Stomach (tissue), 9 donors: ENCODE data around the gene SLC27A6. TPM values are rescaled to one million over a fixed set of nuclear protein-coding genes. Genes with fewer than 3 reads are reported as not detected.

Experiments used
- DNase-seq, 2 donors: peaks; one replicate each; pipeline versions ENCODE4 v3.0.0 to v3.0.0-alpha.2; 2013 to 2019
- H3K27ac ChIP-seq, 5 donors: fragments of 200-600 bp in 4 of 5; sonication (generic) in 4 of 5; one replicate each; pipeline ENCODE4 v1.5.1; 2013 to 2019; ENCODE audit warnings: mild to moderate bottlenecking in 1 of 5, moderate library complexity in 1 of 5
- H3K27me3 ChIP-seq, 3 donors: fragments of 200-600 bp; sonication (generic); one replicate each; pipeline ENCODE4 v1.5.1; 2017 to 2019; ENCODE audit warnings: mixed run types in 1 of 3
- H3K36me3 ChIP-seq, 4 donors: fragments of 200-600 bp; sonication (generic); 1 replicate in 3 of 4; 2 replicates in 1 of 4; pipeline ENCODE4 v1.5.1; 2016 to 2019
- H3K4me1 ChIP-seq, 4 donors: fragments of 200-600 bp; sonication (generic); one replicate each; pipeline ENCODE4 v1.5.1; 2016 to 2019
- H3K4me3 ChIP-seq, 4 donors: fragments of 200-600 bp; sonication (generic) in 3 of 4; one replicate each; pipeline ENCODE4 v1.5.1; 2016 to 2019; ENCODE audit warnings: mild to moderate bottlenecking in 1 of 4
- H3K9me3 ChIP-seq, 4 donors: fragments of 200-600 bp; sonication (generic); one replicate each; pipeline ENCODE4 v1.5.1; 2016 to 2019
- CTCF ChIP-seq, 7 experiments: fragments of 450-650 bp in 4 of 7; fragments of 200-600 bp in 3 of 7; sonication (generic) in 3 of 7; IDR thresholded peaks; one replicate each; pipeline ENCODE4 v1.5.1; 2016 to 2019; ENCODE audit warnings: antibody characterized with exemption in 7 of 7, control low read depth in 2 of 7, mild to moderate bottlenecking in 1 of 7
- EP300 ChIP-seq: sonication (generic); formaldehyde crosslinking; IDR thresholded peaks from one replicate; pipeline ENCODE4 v1.6.1; 2017; ENCODE audit warnings: antibody characterized with exemption
- POLR2A ChIP-seq, 4 donors: fragments of 450-650 bp; IDR thresholded peaks; one replicate each; pipeline ENCODE4 v1.6.1; 2016; ENCODE audit warnings: antibody characterized with exemption in 4 of 4, control low read depth in 2 of 4, mild to moderate bottlenecking in 1 of 4, moderate library complexity in 1 of 4
- POLR2AphosphoS5 ChIP-seq, 3 donors: sonication (generic); formaldehyde crosslinking; IDR thresholded peaks; one replicate each; pipeline ENCODE4 v1.6.1; 2016; ENCODE audit warnings: antibody characterized with exemption in 3 of 3
- WGBS, 5 donors: extraction: QIAGEN DNeasy Blood & Tissue Kit in 3 of 5; methylation state at CpG; one replicate each; pipeline versions ENCODE4 v1.1.5 to v1.1.7; 2013 to 2018; 5-methylcytosine and 5-hydroxymethylcytosine counted together
- intact Hi-C: fragments of 100-400 bp; cut with DNase I; formaldehyde crosslinking; loops from one replicate; pipeline ENCODE4 v1.15.1; 2023; ENCODE audit warnings: low total_unique reads
- polyA plus RNA-seq, 3 donors: library from polyadenylated mRNA; stranded (reverse); fragments of 200-250 nt; gene quantifications; one replicate each; pipeline ENCODE4 v1.2.3, GENCODE V29; 2013
- total RNA-seq, 5 donors: library from RNA; depleted of rRNA; stranded (reverse); fragments of >200 nt; gene quantifications; one replicate each; pipeline versions ENCODE4 v1.1.0 to v1.2.3, GENCODE V29; 2014 to 2016
- donor health status: healthy with polysubstance abuse.
- donor health status: Bipolar disorder and iron deficiency.
- donor health status: healthy.

Gene SLC27A6
- total and polyA plus RNA-seq, 8 donors: 1.6 to 2.8 (median 2.3) TPM; not detected in 5

GRCh38 chr5:129020683-129021082, 55.4 kb downstream of the SLC27A6 start:
- H3K4me1 ChIP-seq: no peaks in the 10 kb centered on the region
- DNase-seq: no peak
- no peak overlapping the region for H3K27ac ChIP-seq
- 87 to 91% (median 90%) methylated on average over 3 to 4 of the region's 4 CpGs for WGBS, 5 donors
- no peaks in the 10 kb centered on the region for H3K36me3 ChIP-seq
- no peak overlapping the region for H3K4me3 ChIP-seq
- intact Hi-C loops: no loop called here
- H3K9me3 ChIP-seq: no peaks in the 10 kb centered on the region
- TF ChIP-seq POLR2AphosphoS5 (IDR thresholded peaks at IDR 0.05): no peak
- no peak for TF ChIP-seq POLR2A (IDR thresholded peaks at IDR 0.05)
- no peak for TF ChIP-seq CTCF (IDR thresholded peaks at IDR 0.05)
- TF ChIP-seq EP300: no peak
- H3K27me3 ChIP-seq: no peaks in the 10 kb centered on the region

- Histone ChIP-seq H3K9me3 (no peaks in the 10 kb centered on the region), H3K27me3 (no peaks in the 10 kb centered on the region), H3K4me3 (no peak overlapping the region), H3K4me1 (no peaks in the 10 kb centered on the region), H3K36me3 (no peaks in the 10 kb centered on the region), H3K27ac (no peak overlapping the region)
- intact Hi-C loops: no loop called here
- 29 to 57% (median 35%) methylated on average over 2 of the region's 2 CpGs for WGBS, 5 donors
- DNase-seq: no peak
- no peak for TF ChIP-seq EP300
- TF ChIP-seq POLR2A (IDR thresholded peaks at IDR 0.05): no peak
- TF ChIP-seq CTCF (IDR thresholded peaks at IDR 0.05): no peak
- no peak for TF ChIP-seq POLR2AphosphoS5 (IDR thresholded peaks at IDR 0.05)
Measured at GRCh38 chr5:129021744-129022143, 56.5 kb downstream of the SLC27A6 start.

- H3K4me3 ChIP-seq: no peak overlapping the region
- no peaks in the 10 kb centered on the region for H3K4me1 ChIP-seq
- no peaks in the 10 kb centered on the region for H3K9me3 ChIP-seq
- TF ChIP-seq POLR2A (IDR thresholded peaks at IDR 0.05) (no peak), CTCF (IDR thresholded peaks at IDR 0.05) (no peak), POLR2AphosphoS5 (IDR thresholded peaks at IDR 0.05) (no peak), EP300 (no peak)
- 79 to 85% (median 84%) methylated on average over 2 of the region's 2 CpGs for WGBS, 5 donors
- H3K36me3 ChIP-seq: no peaks in the 10 kb centered on the region
- intact Hi-C loops: no loop called here
- no peak overlapping the region for H3K27ac ChIP-seq
- DNase-seq: no peak
- no peaks in the 10 kb centered on the region for H3K27me3 ChIP-seq
Measured at GRCh38 chr5:129022599-129022998, 57.3 kb downstream of the SLC27A6 start.

- Histone ChIP-seq H3K36me3 (no peaks in the 10 kb centered on the region), H3K27ac (no peak overlapping the region), H3K9me3 (no peaks in the 10 kb centered on the region), H3K4me1 (no peaks in the 10 kb centered on the region), H3K4me3 (no peak overlapping the region), H3K27me3 (no peaks in the 10 kb centered on the region)
- no peak for DNase-seq
- intact Hi-C loops: no loop called here
- 67 to 91% (median 84%) methylated on average over 1 of the region's 1 CpG for WGBS, 5 donors
- TF ChIP-seq EP300 (no peak), POLR2AphosphoS5 (IDR thresholded peaks at IDR 0.05) (no peak), POLR2A (IDR thresholded peaks at IDR 0.05) (no peak), CTCF (IDR thresholded peaks at IDR 0.05) (no peak)
Measured at GRCh38 chr5:129027260-129027659, 62.0 kb downstream of the SLC27A6 start.
